Testis (tissue), 2 donors: Measurements from ENCODE around the gene CENPO.

Experiments used
- POLR2A ChIP-seq: fragments of 450-650 bp; IDR thresholded peaks from one replicate; pipeline ENCODE4 v1.6.1; 2017; ENCODE audit warnings: antibody characterized with exemption, mild to moderate bottlenecking, moderate library complexity
- TF ChIP-seq, protein P1 (sequence below), 3 experiments: fragments of 450-650 bp in 2 of 3; fragments of 200-600 bp in 1 of 3; sonication (generic) in 1 of 3; IDR thresholded peaks; one replicate each; pipeline ENCODE4 v1.5.1; 2016 to 2019; ENCODE audit warnings: antibody characterized with exemption in 3 of 3, mild to moderate bottlenecking in 2 of 3, moderate library complexity in 1 of 3

DNA sequence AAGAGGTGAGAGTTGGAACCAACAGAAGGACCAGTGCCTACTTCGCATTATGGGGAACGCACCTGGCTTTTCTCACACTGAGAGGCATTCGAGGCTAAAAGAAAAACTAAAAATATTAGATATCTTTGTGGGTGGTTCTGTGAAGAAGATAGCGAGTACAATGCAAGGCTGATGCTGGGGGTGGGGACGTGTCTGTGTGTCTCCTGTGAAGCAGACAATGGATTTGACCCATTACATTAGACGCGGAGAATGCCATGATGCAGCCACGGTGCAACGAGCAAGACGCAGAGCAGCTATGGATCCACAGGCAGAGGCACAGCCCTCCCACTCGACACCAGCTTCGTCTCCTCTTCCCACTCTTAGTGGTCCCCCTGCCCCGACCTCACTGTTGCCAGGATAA lies 65.8 kb downstream of the CENPO start:
- TF ChIP-seq, protein P1, sequence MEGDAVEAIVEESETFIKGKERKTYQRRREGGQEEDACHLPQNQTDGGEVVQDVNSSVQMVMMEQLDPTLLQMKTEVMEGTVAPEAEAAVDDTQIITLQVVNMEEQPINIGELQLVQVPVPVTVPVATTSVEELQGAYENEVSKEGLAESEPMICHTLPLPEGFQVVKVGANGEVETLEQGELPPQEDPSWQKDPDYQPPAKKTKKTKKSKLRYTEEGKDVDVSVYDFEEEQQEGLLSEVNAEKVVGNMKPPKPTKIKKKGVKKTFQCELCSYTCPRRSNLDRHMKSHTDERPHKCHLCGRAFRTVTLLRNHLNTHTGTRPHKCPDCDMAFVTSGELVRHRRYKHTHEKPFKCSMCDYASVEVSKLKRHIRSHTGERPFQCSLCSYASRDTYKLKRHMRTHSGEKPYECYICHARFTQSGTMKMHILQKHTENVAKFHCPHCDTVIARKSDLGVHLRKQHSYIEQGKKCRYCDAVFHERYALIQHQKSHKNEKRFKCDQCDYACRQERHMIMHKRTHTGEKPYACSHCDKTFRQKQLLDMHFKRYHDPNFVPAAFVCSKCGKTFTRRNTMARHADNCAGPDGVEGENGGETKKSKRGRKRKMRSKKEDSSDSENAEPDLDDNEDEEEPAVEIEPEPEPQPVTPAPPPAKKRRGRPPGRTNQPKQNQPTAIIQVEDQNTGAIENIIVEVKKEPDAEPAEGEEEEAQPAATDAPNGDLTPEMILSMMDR (IDR thresholded peaks at IDR 0.05), result no peak
- no peak for TF ChIP-seq POLR2A
